HepG2 (cell line): ENCODE results near the gene SEPTIN11. TPM values are rescaled to one million over a fixed set of nuclear protein-coding genes. Genes with fewer than 3 reads are reported as not detected.
A peak's percentile ranks its signal among the peaks of the same experiment; 100 is the strongest.

Experiments
- ATAC-seq: fragments of 200-7000 bp; cut with Tn5 transposase; 3 replicates; pipeline ENCODE4 v1.9.1; 2020; ENCODE audit warnings: mild to moderate bottlenecking, moderate library complexity
- Bru-seq: library from RNA; stranded (reverse); fragments of 400-500 nt; gene quantifications from one replicate; lab custom pipeline; 2021; lab: Mats Ljungman, UMichigan
- BruChase-seq, 2 experiments: library from RNA; stranded (reverse); fragments of 400-500 nt; gene quantifications; one replicate each; lab custom pipeline; 2021; lab: Mats Ljungman, UMichigan
- BruUV-seq: library from RNA; stranded (reverse); fragments of 400-500 nt; replicated peaks from 2 replicates; lab custom pipeline; 2021; lab: Mats Ljungman, UMichigan
- CTCF ChIA-PET: fragments of 300-600 bp; formaldehyde crosslinking; extraction: SDS; loops from one replicate; lab custom pipeline; 2021; ENCODE audit warnings: low total read pairs, inconsistent platforms, low intra/inter-chr PET ratio; lab: Yijun Ruan, JAX
- POLR2A ChIA-PET: fragments of 350-600 bp; sonication (Branson Sonifier 250); formaldehyde crosslinking; loops from one replicate; lab custom pipeline; 2020; ENCODE audit warnings: antibody characterized with exemption, inconsistent platforms; lab: Yijun Ruan, JAX
- DNase-seq: peaks from one replicate; pipeline ENCODE4 v3.0.0-alpha.2; 2015; ENCODE audit warnings: low spot score
- FAIRE-seq: peaks from 3 replicates; lab custom pipeline; 2011; peaks lifted over from hg19 to GRCh38; lab: Jason Lieb, UNC
- H2AFZ ChIP-seq: one replicate; pipeline ENCODE4 v1.6.1; 2011; ENCODE audit warnings: low read length, inconsistent platforms
- H3K27ac ChIP-seq: fragments of 300-600 bp; 3 replicates; pipeline ENCODE4 v1.8.0; 2011; ENCODE audit warnings: mixed run types, mild to moderate bottlenecking, mixed read lengths, low read length, inconsistent platforms; ENCODE audit not compliant: insufficient read depth; ENCODE audit errors: extremely low read length
- H3K27me3 ChIP-seq, 2 experiments: fragments of 200-600 bp in 1 of 2; 2 replicates in 1 of 2; 3 replicates in 1 of 2; pipeline versions ENCODE4 v1.6.0 to v1.8.0; 2011; ENCODE audit warnings: low read length in 2 of 2, mild to moderate bottlenecking in 2 of 2, moderate library complexity in 2 of 2, inconsistent platforms in 1 of 2; ENCODE audit not compliant: insufficient read depth in 2 of 2, control insufficient read depth in 1 of 2
- H3K36me3 ChIP-seq, 2 experiments: fragments of 200-600 bp in 1 of 2; replicated peaks in 1 of 2; 2 replicates in 1 of 2; 3 replicates in 1 of 2; pipeline versions ENCODE4 v1.5.1 to v1.8.0; 2011; ENCODE audit warnings: low read length in 2 of 2, inconsistent platforms in 1 of 2; ENCODE audit not compliant: insufficient read depth in 2 of 2, control insufficient read depth in 1 of 2
- H3K4me1 ChIP-seq: 2 replicates; pipeline ENCODE4 v1.5.1; 2012; ENCODE audit warnings: low read length, inconsistent platforms; ENCODE audit not compliant: insufficient read depth
- H3K4me2 ChIP-seq: 2 replicates; pipeline ENCODE4 v1.6.0; 2011; ENCODE audit warnings: low read depth, low read length, inconsistent platforms
- H3K4me3 ChIP-seq, 3 experiments: fragments of 200-600 bp in 1 of 3; sonication (generic), shearing (Covaris generic) in 1 of 3; replicated peaks in 1 of 3; 2 replicates each; pipeline ENCODE4 v1.5.1; 2011 to 2016; ENCODE audit warnings: low read length in 3 of 3, inconsistent platforms in 2 of 3, low read depth in 2 of 3, mild to moderate bottlenecking in 2 of 3, control low read depth in 1 of 3, mixed read lengths in 1 of 3; ENCODE audit not compliant: insufficient read depth in 1 of 3
- H3K79me2 ChIP-seq: one replicate; pipeline ENCODE4 v1.6.1; 2011; ENCODE audit warnings: low read length, inconsistent platforms; ENCODE audit not compliant: insufficient read depth
- H3K9ac ChIP-seq: 2 replicates; pipeline ENCODE4 v1.6.0; 2011; ENCODE audit warnings: mild to moderate bottlenecking, low read depth, low read length, inconsistent platforms; ENCODE audit not compliant: insufficient read depth
- H3K9me3 ChIP-seq: 2 replicates; pipeline ENCODE4 v1.5.1; 2012; ENCODE audit warnings: mild to moderate bottlenecking, low read length
- H4K20me1 ChIP-seq: 2 replicates; pipeline ENCODE4 v1.6.0; 2011; ENCODE audit warnings: inconsistent platforms, mild to moderate bottlenecking, low read length, moderate library complexity; ENCODE audit not compliant: insufficient read depth
- HOXD1 ChIP-seq: sonication (generic); formaldehyde crosslinking; IDR thresholded peaks from 2 replicates; pipeline ENCODE4 v1.5.0; 2020; ENCODE audit warnings: missing genetic modification reagents
- NFE2 ChIP-seq: sonication (generic); formaldehyde crosslinking; IDR thresholded peaks from 2 replicates; pipeline ENCODE4 v1.4.0; 2020; ENCODE audit warnings: missing genetic modification reagents
- PAF1 ChIP-seq: IDR thresholded peaks from 2 replicates; pipeline ENCODE4 v1.6.1; 2016; ENCODE audit warnings: missing genetic modification reagents, missing compliant biosample characterization
- RAD51 ChIP-seq: fragments of 450-650 bp; IDR thresholded peaks from 2 replicates; pipeline ENCODE4 v1.6.1; 2016; ENCODE audit warnings: borderline replicate concordance
- TOE1 ChIP-seq: sonication (generic); formaldehyde crosslinking; IDR thresholded peaks from 2 replicates; pipeline ENCODE4 v1.4.0; 2020; ENCODE audit warnings: mild to moderate bottlenecking, missing genetic modification reagents
- ZFP36 ChIP-seq: fragments of 150-350 bp; IDR thresholded peaks from 2 replicates; pipeline ENCODE4 v1.6.1; 2018; ENCODE audit warnings: borderline replicate concordance, low read length, low read depth; ENCODE audit not compliant: partially characterized antibody
- ZFP62 ChIP-seq: sonication (generic); formaldehyde crosslinking; IDR thresholded peaks from 2 replicates; pipeline ENCODE4 v1.4.0; 2020; ENCODE audit warnings: missing genetic modification reagents
- ZKSCAN8 ChIP-seq: IDR thresholded peaks from 2 replicates; pipeline ENCODE4 v1.6.1; 2016; ENCODE audit warnings: borderline replicate concordance, missing genetic modification reagents, missing compliant biosample characterization
- ZNF143 ChIP-seq: sonication (generic); formaldehyde crosslinking; IDR thresholded peaks from 2 replicates; pipeline ENCODE4 v1.4.0; 2020; ENCODE audit warnings: missing genetic modification reagents
- ZNF256 ChIP-seq: sonication (generic); formaldehyde crosslinking; conservative IDR thresholded peaks from 2 replicates; pipeline ENCODE4 v1.4.0; 2020; ENCODE audit warnings: missing genetic modification reagents
- WGBS: methylation state at CpG from one replicate; pipeline ENCODE4 v1.1.6; 2017; ENCODE audit warnings: low lambda C conversion rate; 5-methylcytosine and 5-hydroxymethylcytosine counted together
- in situ Hi-C: cut with HindIII; loops from 2 replicates; pipeline ENCODE4 v1.10.0; 2017; ENCODE audit warnings: low pct_unique_long_range_greater_than_20kb; ENCODE audit not compliant: extremely low pct_ligation_motif_present
- intact Hi-C: fragments of 100-400 bp; cut with micrococcal nuclease; formaldehyde crosslinking; loops from one replicate; pipeline ENCODE4 v1.10.0; 2022; ENCODE audit not compliant: unreplicated experiment
- long read RNA-seq, 2 experiments: library from RNA in 1 of 2; library from polyadenylated mRNA in 1 of 2; stranded (forward) in 1 of 2; unstranded in 1 of 2; transcript quantifications; one replicate each; pipeline ENCODE4 v2.0.0, GENCODE V29; 2019 to 2022
- polyA minus RNA-seq, 3 experiments: library from RNA; depleted of rRNA, polyadenylated mRNA; stranded (reverse); fragments of >200 nt; gene quantifications; 2 replicates each; pipeline ENCODE4 v1.2.3, GENCODE V29; 2011; ENCODE audit warnings: low replicate concordance in 1 of 3
- polyA plus RNA-seq, 8 experiments: library from polyadenylated mRNA; depleted of rRNA in 3 of 8; stranded (reverse) in 7 of 8; unstranded in 1 of 8; fragments of >200 nt; fragmentation: Illumina TruSeq in 4 of 8; extraction: Trizol in 4 of 8; gene quantifications; 2 replicates each; pipeline versions ENCODE4 v1.2.1 to v1.2.3, GENCODE V29; 2011 to 2016; ENCODE audit warnings: low read depth in 4 of 8, missing spikeins in 1 of 8, mixed read lengths in 1 of 8; ENCODE audit not compliant: insufficient read depth in 1 of 8
- total RNA-seq, 5 experiments: library from RNA; depleted of rRNA; stranded (reverse); fragments of >200 nt; fragmentation: Illumina TruSeq; extraction: Trizol; gene quantifications; 2 replicates each; pipeline ENCODE4 v1.2.3, GENCODE V29; 2016; ENCODE audit warnings: low read depth in 1 of 5
- TF ChIP-seq, protein P1 (sequence below): sonication (generic); formaldehyde crosslinking; IDR thresholded peaks from 2 replicates; pipeline ENCODE4 v1.8.0; 2022; ENCODE audit warnings: mild to moderate bottlenecking, missing genetic modification reagents
- TF ChIP-seq, protein P2 (sequence below), 2 experiments: sonication (generic) in 1 of 2; formaldehyde crosslinking in 1 of 2; IDR thresholded peaks; 2 replicates each; pipeline versions ENCODE4 v1.5.1 to v1.6.1; 2011 to 2020; ENCODE audit warnings: borderline replicate concordance in 1 of 2, low read depth in 1 of 2, low read length in 1 of 2, mild to moderate bottlenecking in 1 of 2, missing genetic modification reagents in 1 of 2, moderate library complexity in 1 of 2

The SEPTIN11 gene
- total RNA-seq (2016; rRNA removed; fragmentation: Illumina TruSeq; extraction: Trizol) = 47.3 and 87.4 TPM in 2 replicates
- 10.8 TPM in 2 replicates for total RNA-seq (2016; cell fraction: cytosol; rRNA removed; fragmentation: Illumina TruSeq; extraction: Trizol; ENCODE audit: low read depth)
- total RNA-seq (2016; cell fraction: insoluble cytoplasmic fraction; rRNA removed; fragmentation: Illumina TruSeq; extraction: Trizol) = 49.8 and 80.6 TPM in 2 replicates
- 19.7 and 19.9 TPM in 2 replicates for total RNA-seq (2016; cell fraction: membrane; rRNA removed; fragmentation: Illumina TruSeq; extraction: Trizol)
- 41.4 and 41.7 TPM in 2 replicates for total RNA-seq (2016; cell fraction: nucleus; rRNA removed; fragmentation: Illumina TruSeq; extraction: Trizol)
- 19.8 and 28.9 TPM in 2 replicates for polyA plus RNA-seq (2011; rRNA removed)
- 13.4 and 18.3 TPM in 2 replicates for polyA plus RNA-seq (2011; cell fraction: cytosol; rRNA removed)
- polyA plus RNA-seq (2011; cell fraction: nucleus; rRNA removed) = 6.3 and 10.6 TPM in 2 replicates
- polyA plus RNA-seq (2012) = 17.3 and 20.0 TPM in 2 replicates
- 1.9 and 2.0 TPM in 2 replicates for polyA plus RNA-seq (2016; cell fraction: cytosol; fragmentation: Illumina TruSeq; extraction: Trizol; ENCODE audit: low read depth)
- polyA plus RNA-seq (2016; cell fraction: insoluble cytoplasmic fraction; fragmentation: Illumina TruSeq; extraction: Trizol; ENCODE audit: low read depth) = 70.5 and 72.1 TPM in 2 replicates
- 6.4 and 8.0 TPM in 2 replicates for polyA plus RNA-seq (2016; cell fraction: membrane; fragmentation: Illumina TruSeq; extraction: Trizol; ENCODE audit: low read depth)
- 29.0 and 42.3 TPM in 2 replicates for polyA plus RNA-seq (2016; cell fraction: nucleus; fragmentation: Illumina TruSeq; extraction: Trizol; ENCODE audit: insufficient read depth, low read depth)
- polyA minus RNA-seq (2011; rRNA and poly(A)+ RNA removed; ENCODE audit: low replicate concordance) = 5.8 and 22.8 TPM in 2 replicates
- polyA minus RNA-seq (2011; cell fraction: cytosol; rRNA and poly(A)+ RNA removed) = 26.1 and 31.4 TPM in 2 replicates
- polyA minus RNA-seq (2011; cell fraction: nucleus; rRNA and poly(A)+ RNA removed) = 51.4 and 52.1 TPM in 2 replicates
- Bru-seq, nascent RNA = percentile 74 among the genes with signal in this experiment
- percentile 74 among the genes with signal in this experiment for BruChase-seq, experiment 1, labeled RNA remaining after a 6-hour chase
- percentile 72 among the genes with signal in this experiment for BruChase-seq, experiment 2, labeled RNA remaining after a 2-hour chase
- long read RNA-seq, experiment 1, full-length matches to known transcripts = 26 of 51 reads
- long read RNA-seq, experiment 1, partial matches to known transcripts = 13 of 51 reads
- long read RNA-seq, experiment 1, other reads (novel, unspliced or antisense) = 12 of 51 reads
- long read RNA-seq, experiment 2, full-length matches to known transcripts = 6 of 52 reads
- long read RNA-seq, experiment 2, partial matches to known transcripts = 5 of 52 reads
- long read RNA-seq, experiment 2, other reads (novel, unspliced or antisense) = 41 of 52 reads

DNA sequence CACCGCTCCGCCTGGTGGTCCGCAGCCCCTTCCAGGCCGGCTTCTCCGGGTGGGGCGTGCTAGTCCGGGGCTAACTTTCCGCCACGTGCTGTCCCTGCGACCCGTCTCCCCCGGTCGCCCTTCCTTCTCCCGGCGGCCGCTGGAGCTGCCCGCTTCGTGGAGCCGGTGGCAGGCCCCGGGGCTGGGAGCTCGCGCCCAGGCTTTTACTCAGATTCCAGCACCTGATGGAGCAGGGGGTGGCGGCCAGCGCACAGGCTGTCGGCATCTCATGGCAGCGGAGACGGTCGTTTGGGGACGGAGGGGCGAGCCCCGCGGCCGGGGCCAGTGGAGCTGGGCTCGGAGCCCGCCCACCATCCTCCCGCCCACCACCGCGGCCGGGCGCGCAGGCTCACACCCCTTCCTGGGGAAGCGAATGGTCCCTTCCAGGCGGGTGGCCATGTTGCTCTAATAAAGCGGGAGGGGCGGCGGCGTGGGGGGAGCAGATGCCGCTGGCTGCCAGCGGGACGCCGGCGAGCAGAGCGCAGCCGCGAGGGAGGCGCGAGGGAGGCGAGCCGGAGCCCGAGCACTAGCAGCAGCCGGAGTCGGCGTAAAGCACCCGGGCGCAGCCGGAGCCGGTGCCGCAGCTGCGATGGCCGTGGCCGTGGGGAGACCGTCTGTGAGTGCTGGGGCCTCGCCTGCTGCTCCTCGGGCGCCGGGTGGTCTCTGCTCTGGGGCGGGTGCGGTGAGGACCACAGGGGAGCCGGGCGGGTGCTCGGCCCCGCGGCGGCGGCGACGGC lies at the start of gene SEPTIN11:
Gene SEPTIN11 (plus strand): TSS at position 477 of the 776 bp plus-strand sequence. CDS start 152 bp downstream, at position 629.
- Histone ChIP-seq H3K9me3 (no peaks in the 10 kb centered on the region), H4K20me1 (no peaks in the 10 kb centered on the region), H3K36me3 (no peaks in the 10 kb centered on the region), H3K4me3 (peak within 1 kb of the TSS; percentile 88 to 94 (median 92)), H3K9ac (peak within 1 kb of the TSS; percentile 74), H3K27me3 (no peaks in the 10 kb centered on the region), H3K4me2 (peak within 1 kb of the TSS; percentile 90), H3K27ac (peak within 1 kb of the TSS; percentile 82), H3K79me2 (peaks cover 44% of the 10 kb centered on the region), H3K4me1 (peaks cover 29% of the 10 kb centered on the region), H2AFZ (no peak within 1 kb of the TSS)
- ChIA-PET POLR2A (interaction anchor here (1.0 to 3.2 kb wide), 8 partner anchors 15 to 125 kb away, joined by 3 to 15 read pairs (median 6); partner anchors contain the start of genes CCNI and SOWAHB), CTCF (no interaction called here)
- WGBS = 0% methylated on average over 3 of the region's 87 CpGs
- ATAC-seq (peak; percentile 86), FAIRE-seq (no peak), DNase-seq (peak; percentile 85)
- BruUV-seq = no TSS peak
- intact Hi-C loops (loop anchor here (1.0 to 5.0 kb wide), 5 partner anchors 50 to 253 kb away; no protein-coding TSS in a partner anchor), in situ Hi-C loops (no loop called here)
- TF ChIP-seq RAD51 (no peak), TOE1 (CRISPR knock-in tag) (no peak), PAF1 (CRISPR knock-in tag) (no peak), ZNF256 (no peak), ZFP36 (no peak), ZFP62 (CRISPR knock-in tag) (no peak), HOXD1 (CRISPR knock-in tag) (no peak), NFE2 (no peak), ZKSCAN8 (CRISPR knock-in tag) (peak; percentile 84), ZNF143 (CRISPR knock-in tag) (peak; percentile 76)
- TF ChIP-seq, protein P1, sequence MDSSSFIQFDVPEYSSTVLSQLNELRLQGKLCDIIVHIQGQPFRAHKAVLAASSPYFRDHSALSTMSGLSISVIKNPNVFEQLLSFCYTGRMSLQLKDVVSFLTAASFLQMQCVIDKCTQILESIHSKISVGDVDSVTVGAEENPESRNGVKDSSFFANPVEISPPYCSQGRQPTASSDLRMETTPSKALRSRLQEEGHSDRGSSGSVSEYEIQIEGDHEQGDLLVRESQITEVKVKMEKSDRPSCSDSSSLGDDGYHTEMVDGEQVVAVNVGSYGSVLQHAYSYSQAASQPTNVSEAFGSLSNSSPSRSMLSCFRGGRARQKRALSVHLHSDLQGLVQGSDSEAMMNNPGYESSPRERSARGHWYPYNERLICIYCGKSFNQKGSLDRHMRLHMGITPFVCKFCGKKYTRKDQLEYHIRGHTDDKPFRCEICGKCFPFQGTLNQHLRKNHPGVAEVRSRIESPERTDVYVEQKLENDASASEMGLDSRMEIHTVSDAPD (CRISPR knock-in tag) = no peak
- TF ChIP-seq, protein P2, sequence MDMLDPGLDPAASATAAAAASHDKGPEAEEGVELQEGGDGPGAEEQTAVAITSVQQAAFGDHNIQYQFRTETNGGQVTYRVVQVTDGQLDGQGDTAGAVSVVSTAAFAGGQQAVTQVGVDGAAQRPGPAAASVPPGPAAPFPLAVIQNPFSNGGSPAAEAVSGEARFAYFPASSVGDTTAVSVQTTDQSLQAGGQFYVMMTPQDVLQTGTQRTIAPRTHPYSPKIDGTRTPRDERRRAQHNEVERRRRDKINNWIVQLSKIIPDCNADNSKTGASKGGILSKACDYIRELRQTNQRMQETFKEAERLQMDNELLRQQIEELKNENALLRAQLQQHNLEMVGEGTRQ (IDR thresholded peaks at IDR 0.05; ENCODE audit: low read depth, low read length) = no peak
- TF ChIP-seq, protein P2 (CRISPR knock-in tag; IDR thresholded peaks at IDR 0.05; ENCODE audit: borderline replicate concordance) = peak; percentile 28; the same call in 1 of the 2 replicates
